Spinal cord (tissue), 10 donors: ENCODE results near the gene NALF2. TPM values are rescaled to one million over a fixed set of nuclear protein-coding genes. Genes with fewer than 3 reads are reported as not detected.

Experiments
- DNase-seq, 6 donors: peaks; one replicate each; pipeline versions ENCODE4 v3.0.0 to v3.0.0-alpha.2; 2013 to 2015; ENCODE audit warnings: low spot score in 6 of 6, low read depth in 4 of 6
- H3K27ac ChIP-seq: one replicate; pipeline ENCODE4 v1.5.1; 2013; ENCODE audit warnings: low read depth, low read length, control low read depth
- H3K27me3 ChIP-seq: one replicate; pipeline ENCODE4 v1.6.1; 2013; ENCODE audit warnings: low read length; ENCODE audit not compliant: control insufficient read depth, insufficient read depth
- H3K36me3 ChIP-seq: one replicate; pipeline ENCODE4 v1.6.1; 2013; ENCODE audit warnings: low read length; ENCODE audit not compliant: control insufficient read depth, insufficient read depth
- H3K4me1 ChIP-seq: one replicate; pipeline ENCODE4 v1.6.1; 2013; ENCODE audit warnings: low read length; ENCODE audit not compliant: control insufficient read depth, insufficient read depth
- H3K4me3 ChIP-seq: one replicate; pipeline ENCODE4 v1.5.1; 2013; ENCODE audit warnings: low read depth, low read length, control low read depth
- H3K9me3 ChIP-seq: one replicate; pipeline ENCODE4 v1.6.1; 2013; ENCODE audit warnings: low read length; ENCODE audit not compliant: control insufficient read depth, insufficient read depth
- WGBS: methylation state at CpG from one replicate; pipeline ENCODE4 v1.1.5; 2013; ENCODE audit warnings: missing lambda C conversion rate; ENCODE audit not compliant: insufficient coverage; 5-methylcytosine and 5-hydroxymethylcytosine counted together
- long read RNA-seq, 4 donors: transcript quantifications; one replicate each; lab custom pipeline, GENCODE V29; 2026
- polyA plus RNA-seq, 2 donors: library from polyadenylated mRNA; unstranded; fragments of 120-200 nt; gene quantifications; one replicate each; pipeline ENCODE4 v1.2.1, GENCODE V29; 2013; ENCODE audit not compliant: insufficient read length in 2 of 2
- total RNA-seq, 2 donors: library from RNA; depleted of rRNA in 1 of 2; stranded (reverse); fragments of 120-200 nt in 1 of 2; fragments of >200 nt in 1 of 2; gene quantifications; one replicate each; pipeline versions ENCODE4 v1.2.3 to v1.2.4, GENCODE V29; 2013 to 2014
- donor health status: healthy.

The NALF2 gene
- total RNA-seq (1 to 10 TPM; 1.4 TPM), polyA plus RNA-seq (1 to 10 TPM; 8.9 to 9.5 TPM)
- long read RNA-seq, donor 1, full-length matches to known transcripts: 1 of 1 reads
- long read RNA-seq, donor 1, partial matches to known transcripts: 0 of 1 reads
- long read RNA-seq, donor 1, other reads (novel, unspliced or antisense): 0 of 1 reads
- long read RNA-seq, donor 2: 0 reads
- long read RNA-seq, donor 3, full-length matches to known transcripts: 1 of 1 reads
- long read RNA-seq, donor 3, partial matches to known transcripts: 0 of 1 reads
- long read RNA-seq, donor 3, other reads (novel, unspliced or antisense): 0 of 1 reads
- long read RNA-seq, donor 4: 0 reads

DNA sequence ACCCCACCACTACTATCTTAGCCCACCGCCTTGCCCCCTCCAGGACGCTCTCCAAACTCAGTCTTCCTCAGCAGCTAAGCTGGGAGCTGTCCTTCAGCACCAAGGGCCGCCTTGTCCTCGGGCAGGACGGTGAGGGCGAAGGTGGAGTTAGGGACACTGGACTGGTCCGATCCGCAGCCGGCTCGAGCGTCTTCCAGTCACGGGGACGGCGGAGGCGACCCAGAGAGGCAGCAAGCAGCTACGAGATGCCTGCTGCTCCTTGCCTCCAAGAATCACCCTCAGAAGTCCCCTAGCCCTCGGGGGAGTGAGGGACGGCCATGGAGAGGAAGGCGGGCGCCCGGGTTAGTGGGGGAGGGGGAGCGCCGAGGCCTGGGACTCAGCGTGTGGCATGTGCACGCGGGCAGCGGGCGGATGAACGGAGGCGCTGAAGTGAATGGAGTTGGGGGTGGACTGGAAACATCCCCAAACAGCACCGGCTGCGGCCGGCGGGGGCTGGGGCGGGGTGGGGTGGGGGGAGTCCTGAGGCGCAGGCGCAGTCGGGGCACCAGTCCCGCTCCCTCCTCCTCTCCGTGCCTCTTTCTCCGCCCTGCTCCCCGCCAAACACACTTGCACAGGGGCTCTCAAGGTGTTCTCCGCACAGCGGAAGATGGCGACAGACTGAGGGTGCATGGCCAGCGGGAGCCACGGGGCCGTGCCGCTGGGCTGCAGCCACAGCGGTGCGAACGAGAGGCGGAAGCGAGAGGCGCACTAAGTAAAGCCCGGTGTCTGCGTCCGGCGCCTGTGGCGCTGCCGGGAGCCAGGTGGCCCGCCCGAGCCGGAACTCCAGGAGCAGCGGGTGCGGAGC is at the start of gene NALF2:
TSS of gene NALF2 (plus strand) at position 545 of the 844 bp plus-strand sequence. CDS start 957 bp downstream, outside the sequence.
- H3K9me3 ChIP-seq: no peaks in the 10 kb centered on the region
- whole genome bisulfite sequencing: 27% methylated on average over 44 of the region's 66 CpGs
- H3K4me1 ChIP-seq: peaks cover 21% of the 10 kb centered on the region
- no peaks in the 10 kb centered on the region for H3K36me3 ChIP-seq
- DNase-seq: peak; percentile 33 to 93 (median 42)
- peak within 1 kb of the TSS; percentile 57 for H3K27ac ChIP-seq
- peak within 1 kb of the TSS; percentile 42 for H3K4me3 ChIP-seq
- H3K27me3 ChIP-seq: peaks cover 16% of the 10 kb centered on the region

DNA sequence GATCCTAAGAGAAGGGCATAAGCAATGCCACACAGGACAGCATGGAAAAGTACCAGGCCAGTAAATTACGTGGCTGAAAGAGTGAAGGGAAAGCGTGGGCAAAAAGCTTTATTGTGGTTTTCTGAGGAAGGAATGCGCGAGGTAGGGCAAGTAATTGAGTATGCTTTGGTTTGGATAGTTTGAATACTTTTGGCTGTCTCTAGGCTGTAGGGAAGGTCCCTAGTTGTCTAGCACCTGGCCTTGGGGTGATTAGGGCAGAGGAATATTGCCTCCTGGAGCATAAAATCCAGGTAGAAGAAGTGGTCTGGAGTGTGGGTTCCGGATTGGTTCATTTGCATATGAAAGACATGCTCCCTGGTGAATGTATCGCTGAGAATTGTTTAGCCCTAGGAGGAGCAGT is 46.4 kb upstream of the NALF2 start:
- Histone ChIP-seq H3K27me3 (no peaks in the 10 kb centered on the region), H3K36me3 (no peaks in the 10 kb centered on the region), H3K4me1 (no peaks in the 10 kb centered on the region), H3K27ac (no peak overlapping the region), H3K4me3 (no peak overlapping the region), H3K9me3 (no peaks in the 10 kb centered on the region)
- DNase-seq: no peak
- WGBS: 66% methylated on average over 4 of the region's 6 CpGs

DNA sequence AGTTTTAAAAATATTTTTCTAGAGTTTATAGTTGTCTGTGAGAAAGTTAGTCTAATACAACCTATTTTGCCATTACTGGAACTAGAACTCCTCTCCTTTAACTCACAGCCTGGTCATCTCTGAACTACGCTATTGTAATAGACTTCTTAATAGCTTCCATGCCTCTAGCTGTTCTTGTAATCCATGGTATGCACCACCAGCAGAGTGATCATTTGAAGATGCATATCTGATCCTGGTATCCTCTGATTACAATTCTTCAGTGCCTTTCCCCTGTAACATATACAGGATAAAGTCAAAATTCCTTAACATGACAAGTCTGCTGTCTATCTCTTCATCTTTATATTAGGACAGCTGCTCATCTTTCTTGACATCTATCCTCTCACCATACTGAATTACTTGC is 37.6 kb upstream of the NALF2 start:
- 71% methylated on average over 1 of the region's 1 CpG for WGBS
- H3K27me3 ChIP-seq: no peaks in the 10 kb centered on the region

DNA sequence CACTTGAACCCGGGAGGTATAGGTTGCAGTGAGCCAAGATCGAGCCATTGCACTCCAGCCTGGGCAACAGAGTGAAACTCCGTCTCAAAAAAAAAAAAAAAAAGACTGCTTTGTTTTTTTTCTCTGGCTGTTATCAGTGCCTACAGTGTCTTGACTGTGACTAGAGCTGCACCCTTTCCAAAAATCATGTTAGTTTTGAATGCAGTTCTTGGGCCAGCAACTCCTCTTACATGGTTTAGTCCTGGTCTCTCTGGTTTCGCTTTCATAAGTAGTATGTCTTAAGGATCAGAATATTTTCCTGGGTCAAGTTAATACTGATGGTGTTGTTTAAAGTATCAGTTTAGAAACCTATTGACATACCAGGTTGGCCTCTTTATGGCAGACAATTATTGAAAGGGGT is 34.2 kb upstream of the NALF2 start:
- 77% methylated on average over 3 of the region's 4 CpGs for WGBS
- H3K9me3 ChIP-seq: no peaks in the 10 kb centered on the region
- H3K27ac ChIP-seq: no peak overlapping the region
- H3K27me3 ChIP-seq: no peaks in the 10 kb centered on the region
- H3K4me3 ChIP-seq: no peak overlapping the region
- H3K36me3 ChIP-seq: no peaks in the 10 kb centered on the region
- H3K4me1 ChIP-seq: no peaks in the 10 kb centered on the region
- no peak for DNase-seq

More for the DNA sequence above, 37.6 kb upstream of the NALF2 start:
- Histone ChIP-seq H3K9me3 (no peaks in the 10 kb centered on the region), H3K4me3 (no peak overlapping the region), H3K36me3 (no peaks in the 10 kb centered on the region), H3K27ac (no peak overlapping the region), H3K4me1 (no peaks in the 10 kb centered on the region)
- no peak for DNase-seq

DNA sequence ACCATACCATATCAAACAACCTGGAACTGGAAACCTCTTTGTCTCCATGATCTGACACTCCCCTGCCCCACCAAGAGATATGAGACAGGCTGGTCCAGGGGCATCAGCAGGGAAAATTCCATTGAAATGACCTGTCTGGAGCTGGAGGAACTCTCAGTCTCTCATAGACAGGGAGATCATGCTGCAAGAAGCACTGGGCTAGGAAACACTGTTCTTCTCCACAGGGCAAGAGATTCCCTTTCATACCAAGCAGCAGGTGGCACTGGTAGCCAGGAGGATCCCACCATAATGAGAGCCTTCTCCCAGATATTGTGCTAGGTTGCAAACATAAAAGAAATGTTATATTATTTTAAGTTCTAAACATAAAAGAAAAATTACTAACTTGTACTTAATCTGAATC is 14.5 kb upstream of the NALF2 start:
- Histone ChIP-seq H3K36me3 (no peaks in the 10 kb centered on the region), H3K27ac (no peak overlapping the region), H3K27me3 (no peaks in the 10 kb centered on the region), H3K9me3 (no peaks in the 10 kb centered on the region), H3K4me1 (no peaks in the 10 kb centered on the region), H3K4me3 (no peak overlapping the region)
- no peak for DNase-seq

DNA sequence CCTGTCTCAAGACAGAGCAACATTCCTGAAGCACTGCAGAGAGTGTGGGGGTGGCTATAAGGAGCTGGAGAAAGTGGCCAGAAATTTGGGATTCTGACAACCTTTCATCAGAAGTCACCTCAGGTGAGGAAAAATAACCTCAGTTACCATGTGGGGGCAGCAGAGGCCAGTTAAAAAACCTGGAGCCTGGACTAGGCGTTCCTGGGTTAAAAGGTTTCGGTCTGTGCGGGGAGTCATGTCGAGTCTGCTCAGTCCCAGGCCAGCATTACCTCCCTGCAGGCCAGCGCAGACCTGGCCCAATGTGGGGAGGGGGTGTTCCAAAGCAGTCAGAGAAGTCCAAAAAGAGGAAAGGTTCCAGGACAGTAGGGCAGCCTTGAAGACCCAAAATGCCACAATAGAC is 10.9 kb upstream of the NALF2 start:
- peak in 2 of 6 donors; percentile 41 to 68 for DNase-seq
- Histone ChIP-seq H3K27ac (no peak overlapping the region), H3K9me3 (no peaks in the 10 kb centered on the region), H3K4me1 (no peaks in the 10 kb centered on the region), H3K36me3 (no peaks in the 10 kb centered on the region), H3K4me3 (no peak overlapping the region), H3K27me3 (no peaks in the 10 kb centered on the region)
- 20% methylated on average over 4 of the region's 5 CpGs for WGBS

DNA sequence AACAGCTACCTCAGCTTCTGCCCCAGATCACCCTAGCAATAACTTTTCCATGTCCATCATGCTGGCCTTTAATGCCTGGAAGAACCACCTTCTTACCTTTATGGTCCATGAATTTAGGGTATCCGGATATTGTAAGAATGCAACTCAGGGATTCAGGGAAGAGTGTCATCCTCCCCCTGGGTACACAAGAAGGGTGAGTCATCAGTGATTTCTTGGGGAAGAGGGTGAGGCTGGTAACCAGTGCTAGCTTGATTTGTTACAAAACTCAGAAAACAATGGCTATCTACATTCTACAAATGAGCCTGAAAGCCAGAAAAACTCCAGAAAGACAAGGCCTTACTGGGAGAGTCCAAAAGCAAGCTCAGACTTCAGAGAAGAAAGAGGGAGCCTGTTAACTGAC is 10.4 kb upstream of the NALF2 start:
- no peaks in the 10 kb centered on the region for H3K9me3 ChIP-seq
- no peaks in the 10 kb centered on the region for H3K4me1 ChIP-seq
- no peak overlapping the region for H3K4me3 ChIP-seq
- H3K27me3 ChIP-seq: no peaks in the 10 kb centered on the region
- H3K27ac ChIP-seq: no peak overlapping the region
- no CpG with 5 or more reads among the region's 1 CpG for WGBS
- no peaks in the 10 kb centered on the region for H3K36me3 ChIP-seq
- DNase-seq: no peak

DNA sequence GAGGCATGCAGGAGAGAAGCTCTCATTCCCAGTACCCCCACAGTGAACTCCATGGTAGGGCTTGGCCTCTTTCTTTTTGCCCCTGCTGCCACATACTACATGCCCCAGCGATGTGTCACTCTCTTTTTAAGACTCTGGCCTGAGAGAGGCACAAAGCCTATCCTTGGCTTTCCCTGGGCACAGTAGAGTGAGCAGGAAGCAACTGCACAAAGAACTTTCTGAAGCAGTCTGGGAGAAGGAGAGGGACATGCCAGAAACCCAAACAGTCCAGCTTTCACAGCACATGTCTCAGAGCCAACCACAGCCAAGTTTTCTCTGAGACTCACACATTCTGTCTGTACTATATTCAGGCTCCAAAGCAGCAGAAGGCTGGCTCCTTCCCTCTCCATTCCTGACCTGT is 7.9 kb upstream of the NALF2 start:
- Histone ChIP-seq H3K27ac (no peak overlapping the region), H3K36me3 (no peaks in the 10 kb centered on the region), H3K4me1 (peaks cover 3% of the 10 kb centered on the region), H3K4me3 (no peak overlapping the region), H3K27me3 (peaks cover 2% of the 10 kb centered on the region), H3K9me3 (no peaks in the 10 kb centered on the region)
- WGBS: 25% methylated on average over 1 of the region's 1 CpG
- peak in 1 of 6 donors; percentile 71 for DNase-seq

DNA sequence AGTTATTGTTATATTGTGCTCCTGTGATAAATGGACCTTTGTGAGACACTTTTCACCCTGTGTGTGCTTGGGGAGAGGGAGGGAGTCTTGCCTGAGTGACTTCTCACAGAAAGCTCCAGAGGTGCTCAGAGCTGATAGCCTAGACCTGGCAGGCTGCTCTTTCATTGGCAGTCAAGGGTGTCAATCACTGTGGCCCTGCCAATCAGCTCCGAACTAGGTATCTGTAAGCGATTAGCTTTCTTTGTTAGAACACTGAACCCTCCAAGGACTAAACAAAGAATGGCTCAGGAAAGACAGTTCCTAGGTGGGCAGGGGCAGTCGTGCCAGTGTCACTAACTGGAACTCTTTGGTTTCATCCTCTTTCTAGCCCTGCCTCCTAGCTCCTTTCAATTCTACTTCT is 2.7 kb upstream of the NALF2 start:
- H3K4me1 ChIP-seq: peaks cover 14% of the 10 kb centered on the region
- DNase-seq: peak in 5 of 6 donors; percentile 18 to 96 (median 50)
- no peak overlapping the region for H3K4me3 ChIP-seq
- peaks cover 11% of the 10 kb centered on the region for H3K27me3 ChIP-seq
- 47% methylated on average over 3 of the region's 3 CpGs for WGBS
- no peak overlapping the region for H3K27ac ChIP-seq
- H3K36me3 ChIP-seq: no peaks in the 10 kb centered on the region
- H3K9me3 ChIP-seq: no peaks in the 10 kb centered on the region
